ENCODE results near the gene KIF16B.

KIF16B gene

DNA sequence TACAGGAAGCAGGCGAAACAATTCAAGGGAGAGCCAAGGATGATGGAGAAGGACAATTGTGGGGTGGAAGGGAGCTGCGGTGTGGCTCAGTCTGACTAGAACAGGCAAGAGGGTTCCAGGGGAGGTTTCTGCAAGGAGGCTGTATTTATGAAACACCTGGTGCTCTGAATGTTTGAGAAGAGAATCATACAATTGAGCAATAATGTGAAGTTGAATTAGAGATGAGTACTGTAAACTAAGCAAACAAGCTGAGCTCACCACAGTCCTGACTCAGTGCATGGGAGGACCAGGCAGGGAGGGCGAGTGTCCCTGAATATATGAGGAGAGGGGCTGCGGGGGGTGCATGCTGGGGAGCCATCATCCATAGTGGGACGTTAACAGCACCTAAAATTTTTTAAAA is 279.7 kb downstream of the KIF16B start:
- Histone ChIP-seq H3K27ac (replicated peaks) (no peak overlapping the region), H3K4me3 (replicated peaks; ENCODE audit: insufficient read depth, low read length) (no peak overlapping the region), H3K27me3 (ENCODE audit: insufficient read depth, poor library complexity, severe bottlenecking) (no peaks in the 10 kb centered on the region)
- TF ChIP-seq GABPA (IDR thresholded peaks at IDR 0.05; ENCODE audit: low read depth): no peak
- TF ChIP-seq, protein P1, sequence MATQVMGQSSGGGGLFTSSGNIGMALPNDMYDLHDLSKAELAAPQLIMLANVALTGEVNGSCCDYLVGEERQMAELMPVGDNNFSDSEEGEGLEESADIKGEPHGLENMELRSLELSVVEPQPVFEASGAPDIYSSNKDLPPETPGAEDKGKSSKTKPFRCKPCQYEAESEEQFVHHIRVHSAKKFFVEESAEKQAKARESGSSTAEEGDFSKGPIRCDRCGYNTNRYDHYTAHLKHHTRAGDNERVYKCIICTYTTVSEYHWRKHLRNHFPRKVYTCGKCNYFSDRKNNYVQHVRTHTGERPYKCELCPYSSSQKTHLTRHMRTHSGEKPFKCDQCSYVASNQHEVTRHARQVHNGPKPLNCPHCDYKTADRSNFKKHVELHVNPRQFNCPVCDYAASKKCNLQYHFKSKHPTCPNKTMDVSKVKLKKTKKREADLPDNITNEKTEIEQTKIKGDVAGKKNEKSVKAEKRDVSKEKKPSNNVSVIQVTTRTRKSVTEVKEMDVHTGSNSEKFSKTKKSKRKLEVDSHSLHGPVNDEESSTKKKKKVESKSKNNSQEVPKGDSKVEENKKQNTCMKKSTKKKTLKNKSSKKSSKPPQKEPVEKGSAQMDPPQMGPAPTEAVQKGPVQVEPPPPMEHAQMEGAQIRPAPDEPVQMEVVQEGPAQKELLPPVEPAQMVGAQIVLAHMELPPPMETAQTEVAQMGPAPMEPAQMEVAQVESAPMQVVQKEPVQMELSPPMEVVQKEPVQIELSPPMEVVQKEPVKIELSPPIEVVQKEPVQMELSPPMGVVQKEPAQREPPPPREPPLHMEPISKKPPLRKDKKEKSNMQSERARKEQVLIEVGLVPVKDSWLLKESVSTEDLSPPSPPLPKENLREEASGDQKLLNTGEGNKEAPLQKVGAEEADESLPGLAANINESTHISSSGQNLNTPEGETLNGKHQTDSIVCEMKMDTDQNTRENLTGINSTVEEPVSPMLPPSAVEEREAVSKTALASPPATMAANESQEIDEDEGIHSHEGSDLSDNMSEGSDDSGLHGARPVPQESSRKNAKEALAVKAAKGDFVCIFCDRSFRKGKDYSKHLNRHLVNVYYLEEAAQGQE (IDR thresholded peaks at IDR 0.05; ENCODE audit: insufficient replicate concordance, low read depth): no peak
- no peak for TF ChIP-seq POLR2AphosphoS5 (IDR thresholded peaks at IDR 0.05; ENCODE audit: low read depth)
- TF ChIP-seq SPI1 (IDR thresholded peaks at IDR 0.05; ENCODE audit: borderline replicate concordance, low read depth): no peak
- TF ChIP-seq, protein P2, sequence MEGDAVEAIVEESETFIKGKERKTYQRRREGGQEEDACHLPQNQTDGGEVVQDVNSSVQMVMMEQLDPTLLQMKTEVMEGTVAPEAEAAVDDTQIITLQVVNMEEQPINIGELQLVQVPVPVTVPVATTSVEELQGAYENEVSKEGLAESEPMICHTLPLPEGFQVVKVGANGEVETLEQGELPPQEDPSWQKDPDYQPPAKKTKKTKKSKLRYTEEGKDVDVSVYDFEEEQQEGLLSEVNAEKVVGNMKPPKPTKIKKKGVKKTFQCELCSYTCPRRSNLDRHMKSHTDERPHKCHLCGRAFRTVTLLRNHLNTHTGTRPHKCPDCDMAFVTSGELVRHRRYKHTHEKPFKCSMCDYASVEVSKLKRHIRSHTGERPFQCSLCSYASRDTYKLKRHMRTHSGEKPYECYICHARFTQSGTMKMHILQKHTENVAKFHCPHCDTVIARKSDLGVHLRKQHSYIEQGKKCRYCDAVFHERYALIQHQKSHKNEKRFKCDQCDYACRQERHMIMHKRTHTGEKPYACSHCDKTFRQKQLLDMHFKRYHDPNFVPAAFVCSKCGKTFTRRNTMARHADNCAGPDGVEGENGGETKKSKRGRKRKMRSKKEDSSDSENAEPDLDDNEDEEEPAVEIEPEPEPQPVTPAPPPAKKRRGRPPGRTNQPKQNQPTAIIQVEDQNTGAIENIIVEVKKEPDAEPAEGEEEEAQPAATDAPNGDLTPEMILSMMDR (IDR thresholded peaks at IDR 0.05; ENCODE audit: insufficient read depth, low read length): no peak
- no peak for DNase-seq (ENCODE audit: low read depth in 1 of 2, low spot score in 1 of 2)

DNA sequence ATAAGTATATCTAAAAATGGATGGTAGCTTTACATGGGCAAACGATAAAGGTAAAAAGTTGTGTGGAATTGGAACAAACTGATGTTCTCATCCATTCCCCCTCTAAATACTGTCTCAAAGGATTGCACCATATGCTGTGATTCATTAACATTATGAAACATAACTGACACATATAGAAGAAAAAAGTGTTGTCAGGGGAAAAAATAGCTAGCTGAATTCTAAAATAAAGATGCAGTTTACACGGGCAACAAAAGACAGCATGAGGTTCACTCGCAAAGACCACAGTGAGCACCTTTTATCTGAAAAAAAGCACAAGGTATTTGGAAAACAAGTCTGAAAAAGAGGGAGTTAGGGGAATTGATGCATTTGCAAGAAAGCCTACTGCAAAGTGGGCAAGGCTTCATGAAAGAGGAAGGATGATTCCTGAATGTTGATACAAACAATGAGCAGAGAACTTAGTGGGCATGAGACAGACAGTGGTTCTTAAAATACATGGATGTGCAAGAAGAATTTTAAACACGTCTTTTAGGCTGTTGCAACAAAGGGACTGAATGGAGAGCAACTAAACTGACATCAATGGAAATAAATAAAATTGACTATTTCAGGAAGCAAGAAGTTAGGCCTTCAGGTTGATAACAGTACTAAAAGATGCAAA is 280.9 kb downstream of the KIF16B start:
- no peak for DNase-seq (ENCODE audit: low read depth in 1 of 2, low spot score in 1 of 2)
- Histone ChIP-seq H3K27me3 (ENCODE audit: insufficient read depth, poor library complexity, severe bottlenecking) (no peaks in the 10 kb centered on the region), H3K27ac (replicated peaks) (no peak overlapping the region), H3K4me3 (replicated peaks; ENCODE audit: insufficient read depth, low read length) (no peak overlapping the region)
- no peak for TF ChIP-seq POLR2AphosphoS5 (IDR thresholded peaks at IDR 0.05; ENCODE audit: low read depth)
- TF ChIP-seq GABPA (IDR thresholded peaks at IDR 0.05; ENCODE audit: low read depth): no peak

DNA sequence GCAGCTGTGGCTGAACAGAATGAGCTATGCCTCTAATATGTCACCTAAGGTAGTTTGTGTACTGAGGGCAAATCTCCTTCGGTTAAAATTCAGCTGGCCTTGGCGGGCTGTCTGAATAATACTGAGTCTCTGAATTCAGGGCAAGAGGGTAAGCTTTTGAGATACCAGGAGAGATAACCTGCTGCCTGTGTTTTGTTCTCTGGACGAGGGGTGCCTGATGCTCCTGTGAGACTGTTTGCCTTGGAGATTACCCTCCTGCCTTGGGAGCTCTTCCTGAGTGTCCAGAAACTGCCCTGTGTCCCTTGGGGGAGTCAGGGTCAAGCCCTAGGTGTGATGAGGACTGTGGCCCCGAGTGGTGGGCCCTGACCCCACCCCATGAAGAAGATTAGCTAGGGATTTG is 282.9 kb downstream of the KIF16B start:
- no peaks in the 10 kb centered on the region for H3K27me3 ChIP-seq (ENCODE audit: insufficient read depth, poor library complexity, severe bottlenecking)
- no peak for DNase-seq (ENCODE audit: low read depth in 1 of 2, low spot score in 1 of 2)
- no peak overlapping the region for H3K27ac ChIP-seq (replicated peaks)
- TF ChIP-seq, protein P2 (IDR thresholded peaks at IDR 0.05; ENCODE audit: insufficient read depth, low read length): no peak
- TF ChIP-seq SPI1 (IDR thresholded peaks at IDR 0.05; ENCODE audit: borderline replicate concordance, low read depth) (no peak), POLR2AphosphoS5 (IDR thresholded peaks at IDR 0.05; ENCODE audit: low read depth) (no peak)
- TF ChIP-seq, protein P1 (IDR thresholded peaks at IDR 0.05; ENCODE audit: insufficient replicate concordance, low read depth): no peak
- H3K4me3 ChIP-seq (replicated peaks; ENCODE audit: insufficient read depth, low read length): no peak overlapping the region

DNA sequence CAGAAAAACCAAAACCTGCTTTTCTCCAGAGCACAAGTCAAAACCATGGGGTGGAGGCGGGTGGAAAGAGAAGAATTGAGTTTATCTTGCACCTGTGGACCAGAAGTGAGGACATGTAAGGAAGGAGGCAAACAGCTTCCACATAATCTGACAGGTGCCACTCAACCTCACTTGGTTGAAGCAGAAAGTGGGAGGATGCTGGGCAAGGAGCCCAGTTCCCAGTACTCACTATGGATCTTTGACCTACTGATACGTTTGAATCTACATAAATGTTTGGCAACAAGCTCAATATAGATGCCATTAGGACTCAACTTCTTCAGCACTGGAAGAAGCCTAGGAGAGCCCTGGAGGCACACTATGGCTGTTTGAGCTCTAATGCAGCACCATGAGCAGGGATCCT is 285.5 kb downstream of the KIF16B start:
- TF ChIP-seq SPI1 (IDR thresholded peaks at IDR 0.05; ENCODE audit: borderline replicate concordance, low read depth) (no peak), GABPA (IDR thresholded peaks at IDR 0.05; ENCODE audit: low read depth) (no peak), POLR2AphosphoS5 (IDR thresholded peaks at IDR 0.05; ENCODE audit: low read depth) (no peak)
- TF ChIP-seq, protein P1 (IDR thresholded peaks at IDR 0.05; ENCODE audit: insufficient replicate concordance, low read depth): no peak
- TF ChIP-seq, protein P2 (IDR thresholded peaks at IDR 0.05; ENCODE audit: insufficient read depth, low read length): no peak
- DNase-seq (ENCODE audit: low read depth in 1 of 2, low spot score in 1 of 2): no peak
- Histone ChIP-seq H3K27ac (replicated peaks) (no peak overlapping the region), H3K27me3 (ENCODE audit: insufficient read depth, poor library complexity, severe bottlenecking) (no peaks in the 10 kb centered on the region), H3K4me3 (replicated peaks; ENCODE audit: insufficient read depth, low read length) (no peak overlapping the region)
